HEK293T (cell line): ENCODE measurements around the gene REEP6.

Experiments used
- BHLHE40 ChIP-seq: fragments of 450-650 bp; IDR thresholded peaks from 2 replicates; pipeline ENCODE4 v1.6.1; 2016; ENCODE audit warnings: mild to moderate bottlenecking, moderate library complexity, borderline replicate concordance
- ELF4 ChIP-seq: fragments of 450-650 bp; IDR thresholded peaks from 2 replicates; pipeline ENCODE4 v1.6.1; 2017; ENCODE audit warnings: antibody characterized with exemption
- FOXA1 ChIP-seq: fragments of 450-650 bp; IDR thresholded peaks from 2 replicates; pipeline ENCODE4 v1.6.1; 2016; ENCODE audit warnings: mild to moderate bottlenecking
- FOXK2 ChIP-seq: fragments of 450-650 bp; IDR thresholded peaks from 2 replicates; pipeline ENCODE4 v1.6.1; 2016; ENCODE audit warnings: mild to moderate bottlenecking
- FOXM1 ChIP-seq: fragments of 450-650 bp; IDR thresholded peaks from 2 replicates; pipeline ENCODE4 v1.6.1; 2017; ENCODE audit warnings: mild to moderate bottlenecking, borderline replicate concordance
- HDGF ChIP-seq: fragments of 450-650 bp; IDR thresholded peaks from 2 replicates; pipeline ENCODE4 v1.6.1; 2017; ENCODE audit warnings: antibody characterized with exemption, borderline replicate concordance
- L3MBTL2 ChIP-seq: fragments of 450-650 bp; conservative IDR thresholded peaks from 2 replicates; pipeline ENCODE4 v1.6.1; 2016; ENCODE audit warnings: mild to moderate bottlenecking
- LEF1 ChIP-seq: fragments of 450-650 bp; IDR thresholded peaks from 2 replicates; pipeline ENCODE4 v1.6.1; 2017; ENCODE audit warnings: mild to moderate bottlenecking, borderline replicate concordance
- NFRKB ChIP-seq: fragments of 450-650 bp; IDR thresholded peaks from 2 replicates; pipeline ENCODE4 v1.6.1; 2016; ENCODE audit warnings: mild to moderate bottlenecking, moderate library complexity
- SP1 ChIP-seq: fragments of 450-650 bp; IDR thresholded peaks from 2 replicates; pipeline ENCODE4 v1.6.1; 2017
- SUZ12 ChIP-seq: fragments of 450-650 bp; IDR thresholded peaks from 2 replicates; pipeline ENCODE4 v1.6.1; 2016; ENCODE audit warnings: mild to moderate bottlenecking
- TARDBP ChIP-seq: fragments of 450-650 bp; IDR thresholded peaks from 2 replicates; pipeline ENCODE4 v1.6.1; 2016
- ZNF384 ChIP-seq: fragments of 450-650 bp; IDR thresholded peaks from 2 replicates; pipeline ENCODE4 v1.6.1; 2016
- TF ChIP-seq, protein P1 (sequence below): fragments of 450-650 bp; IDR thresholded peaks from 2 replicates; pipeline ENCODE4 v1.6.1; 2016

- TF ChIP-seq FOXA1 (no peak), BHLHE40 (no peak), SP1 (no peak), LEF1 (no peak), TARDBP (no peak), SUZ12 (no peak), FOXK2 (no peak), FOXM1 (no peak), ZNF384 (no peak), L3MBTL2 (no peak), HDGF (no peak), ELF4 (no peak), NFRKB (no peak)
- TF ChIP-seq, protein P1, sequence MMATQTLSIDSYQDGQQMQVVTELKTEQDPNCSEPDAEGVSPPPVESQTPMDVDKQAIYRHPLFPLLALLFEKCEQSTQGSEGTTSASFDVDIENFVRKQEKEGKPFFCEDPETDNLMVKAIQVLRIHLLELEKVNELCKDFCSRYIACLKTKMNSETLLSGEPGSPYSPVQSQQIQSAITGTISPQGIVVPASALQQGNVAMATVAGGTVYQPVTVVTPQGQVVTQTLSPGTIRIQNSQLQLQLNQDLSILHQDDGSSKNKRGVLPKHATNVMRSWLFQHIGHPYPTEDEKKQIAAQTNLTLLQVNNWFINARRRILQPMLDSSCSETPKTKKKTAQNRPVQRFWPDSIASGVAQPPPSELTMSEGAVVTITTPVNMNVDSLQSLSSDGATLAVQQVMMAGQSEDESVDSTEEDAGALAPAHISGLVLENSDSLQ: no peak
Observed at GRCh38 chr19:1534972-1535371, 44.0 kb downstream of the REEP6 start.
